B cell (primary cell): ENCODE measurements around the gene ENSA.

Experiments
- CTCF ChIP-seq: fragments of 200-600 bp; IDR thresholded peaks from one replicate; pipeline ENCODE4 v1.8.0; 2022; ENCODE audit warnings: antibody characterized with exemption, mild to moderate bottlenecking
- EZH2 ChIP-seq: IDR thresholded peaks from 2 replicates; pipeline ENCODE4 v1.6.1; 2012; ENCODE audit warnings: borderline replicate concordance, low read depth, mild to moderate bottlenecking, moderate library complexity, low read length; ENCODE audit not compliant: insufficient read depth, poor library complexity, severe bottlenecking

- no peak for TF ChIP-seq CTCF
- TF ChIP-seq EZH2: no peak
Measured at GRCh38 chr1:150610576-150610975, 18.8 kb downstream of the ENSA start.
